ENCODE measurements around the gene SCD.

Gene SCD

GRCh38 chr10:100330079-100330478 is 17.0 kb upstream of the SCD start, which contains the start of gene PKD2L1:
TSS of gene PKD2L1 (minus strand) at chr10:100330228. CDS start at chr10:100330103, 125 bp downstream.
- TF ChIP-seq FOXM1 (IDR thresholded peaks at IDR 0.05; ENCODE audit: borderline replicate concordance, low read depth), result no peak
- TF ChIP-seq NFIC (IDR thresholded peaks at IDR 0.05), result no peak
- no peak for TF ChIP-seq CEBPB (IDR thresholded peaks at IDR 0.05)
- TF ChIP-seq TAF1 (IDR thresholded peaks at IDR 0.05; ENCODE audit: low read depth), result no peak
- TF ChIP-seq MAX (IDR thresholded peaks at IDR 0.05), result no peak
- no peak for TF ChIP-seq USF1 (IDR thresholded peaks at IDR 0.05)
- TF ChIP-seq TEAD4 (IDR thresholded peaks at IDR 0.05), result no peak

- TF ChIP-seq CREB1 (IDR thresholded peaks at IDR 0.05; ENCODE audit: low read depth) (no peak), EP300 (IDR thresholded peaks at IDR 0.05; ENCODE audit: borderline replicate concordance) (no peak), RAD21 (IDR thresholded peaks at IDR 0.05; ENCODE audit: low read depth) (no peak), FOXM1 (IDR thresholded peaks at IDR 0.05; ENCODE audit: borderline replicate concordance, low read depth) (no peak), EGR1 (IDR thresholded peaks at IDR 0.05) (no peak), NFIC (IDR thresholded peaks at IDR 0.05) (no peak), REST (IDR thresholded peaks at IDR 0.05; ENCODE audit: low read depth) (no peak), TAF1 (IDR thresholded peaks at IDR 0.05; ENCODE audit: low read depth) (no peak), USF1 (IDR thresholded peaks at IDR 0.05) (no peak), CEBPB (IDR thresholded peaks at IDR 0.05) (no peak), MAX (IDR thresholded peaks at IDR 0.05) (no peak), TEAD4 (IDR thresholded peaks at IDR 0.05) (no peak), TCF12 (IDR thresholded peaks at IDR 0.05; ENCODE audit: low read depth) (no peak), YY1 (IDR thresholded peaks at IDR 0.05; ENCODE audit: low read depth) (no peak), ZBTB7A (IDR thresholded peaks at IDR 0.05; ENCODE audit: low read depth) (no peak)
Observed at GRCh38 chr10:100333106-100333505, 13.9 kb upstream of the SCD start.

- TF ChIP-seq CEBPB (IDR thresholded peaks at IDR 0.05) (no peak), REST (IDR thresholded peaks at IDR 0.05; ENCODE audit: low read depth) (no peak), TAF1 (IDR thresholded peaks at IDR 0.05; ENCODE audit: low read depth) (no peak), TEAD4 (IDR thresholded peaks at IDR 0.05) (no peak), MAX (IDR thresholded peaks at IDR 0.05) (no peak), FOXM1 (IDR thresholded peaks at IDR 0.05; ENCODE audit: borderline replicate concordance, low read depth) (no peak), TCF12 (IDR thresholded peaks at IDR 0.05; ENCODE audit: low read depth) (no peak), RAD21 (IDR thresholded peaks at IDR 0.05; ENCODE audit: low read depth) (no peak), NFIC (IDR thresholded peaks at IDR 0.05) (no peak), CREB1 (IDR thresholded peaks at IDR 0.05; ENCODE audit: low read depth) (no peak), EGR1 (IDR thresholded peaks at IDR 0.05) (no peak), EP300 (IDR thresholded peaks at IDR 0.05; ENCODE audit: borderline replicate concordance) (no peak), USF1 (IDR thresholded peaks at IDR 0.05) (no peak), ZBTB7A (IDR thresholded peaks at IDR 0.05; ENCODE audit: low read depth) (no peak), YY1 (IDR thresholded peaks at IDR 0.05; ENCODE audit: low read depth) (no peak)
Observed at GRCh38 chr10:100333661-100334440, 13.2 kb upstream of the SCD start.

GRCh38 chr10:100334762-100335161 is 12.3 kb upstream of the SCD start:
- TF ChIP-seq YY1 (IDR thresholded peaks at IDR 0.05; ENCODE audit: low read depth) (no peak), RAD21 (IDR thresholded peaks at IDR 0.05; ENCODE audit: low read depth) (no peak), ZBTB7A (IDR thresholded peaks at IDR 0.05; ENCODE audit: low read depth) (no peak), REST (IDR thresholded peaks at IDR 0.05; ENCODE audit: low read depth) (no peak), TAF1 (IDR thresholded peaks at IDR 0.05; ENCODE audit: low read depth) (no peak), FOXM1 (IDR thresholded peaks at IDR 0.05; ENCODE audit: borderline replicate concordance, low read depth) (no peak), EGR1 (IDR thresholded peaks at IDR 0.05) (no peak)
